Epithelial cell of proximal tubule (primary cell): ENCODE measurements around the gene RNGTT. TPM values are rescaled to one million over a fixed set of nuclear protein-coding genes. Genes with fewer than 3 reads are reported as not detected.

Experiments
- DNase-seq: peaks from one replicate; pipeline ENCODE4 v3.0.0-alpha.2; 2011; ENCODE audit warnings: low read depth
- H3K4me3 ChIP-seq: 2 replicates; pipeline ENCODE4 v1.5.1; 2011; ENCODE audit warnings: low read depth, mild to moderate bottlenecking, low read length
- total RNA-seq: library from RNA; depleted of rRNA; stranded (reverse); fragments of >200 nt; gene quantifications from 2 replicates; pipeline ENCODE4 v1.2.3, GENCODE V29; 2015
- TF ChIP-seq, protein P1 (sequence below): conservative IDR thresholded peaks from 2 replicates; pipeline ENCODE4 v1.5.1; 2012; ENCODE audit warnings: low read depth, mild to moderate bottlenecking, low read length

Gene RNGTT
- total RNA-seq, 1 donor from 2014 or later = 17.6 TPM

DNA sequence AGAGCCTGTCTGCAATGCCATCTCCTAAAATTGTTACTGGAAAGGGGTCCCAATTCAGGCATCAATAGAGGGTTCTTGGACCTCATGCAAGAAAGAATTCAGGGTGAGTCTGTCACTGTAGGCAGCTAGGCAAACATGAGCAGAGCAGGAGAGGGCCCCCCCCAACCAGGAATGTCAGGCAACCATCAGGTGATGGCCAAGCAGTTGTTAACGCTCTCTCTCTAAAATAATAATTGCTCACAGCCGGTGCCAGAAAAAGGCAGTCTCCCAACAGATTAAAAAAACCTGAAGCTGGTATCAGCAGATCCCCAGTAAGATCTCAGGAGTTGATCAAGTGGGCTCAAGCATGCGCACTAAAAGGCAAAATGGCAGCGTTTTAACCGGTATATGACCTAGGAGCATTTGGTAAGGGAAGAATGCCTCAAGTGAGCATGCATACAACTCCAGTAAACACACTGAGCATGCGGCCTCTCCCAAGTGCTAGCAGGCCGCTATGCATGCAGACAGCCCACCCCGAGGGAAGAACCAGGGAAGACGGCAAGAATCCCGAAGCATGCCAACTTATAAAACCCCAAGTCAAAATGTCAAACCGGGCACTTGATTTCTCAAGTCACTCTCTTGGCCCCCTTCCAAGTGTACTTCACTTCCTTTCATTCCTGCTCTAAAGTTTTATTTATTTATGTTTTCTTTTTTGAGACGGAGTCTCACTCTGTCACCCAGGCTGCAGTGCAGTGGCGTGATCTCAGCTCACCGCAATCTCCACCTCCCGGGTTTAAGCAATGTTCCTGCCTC, 44.0 kb upstream of the RNGTT start:
- H3K4me3 ChIP-seq = no peak overlapping the region
- DNase-seq = no peak
- TF ChIP-seq, protein P1, sequence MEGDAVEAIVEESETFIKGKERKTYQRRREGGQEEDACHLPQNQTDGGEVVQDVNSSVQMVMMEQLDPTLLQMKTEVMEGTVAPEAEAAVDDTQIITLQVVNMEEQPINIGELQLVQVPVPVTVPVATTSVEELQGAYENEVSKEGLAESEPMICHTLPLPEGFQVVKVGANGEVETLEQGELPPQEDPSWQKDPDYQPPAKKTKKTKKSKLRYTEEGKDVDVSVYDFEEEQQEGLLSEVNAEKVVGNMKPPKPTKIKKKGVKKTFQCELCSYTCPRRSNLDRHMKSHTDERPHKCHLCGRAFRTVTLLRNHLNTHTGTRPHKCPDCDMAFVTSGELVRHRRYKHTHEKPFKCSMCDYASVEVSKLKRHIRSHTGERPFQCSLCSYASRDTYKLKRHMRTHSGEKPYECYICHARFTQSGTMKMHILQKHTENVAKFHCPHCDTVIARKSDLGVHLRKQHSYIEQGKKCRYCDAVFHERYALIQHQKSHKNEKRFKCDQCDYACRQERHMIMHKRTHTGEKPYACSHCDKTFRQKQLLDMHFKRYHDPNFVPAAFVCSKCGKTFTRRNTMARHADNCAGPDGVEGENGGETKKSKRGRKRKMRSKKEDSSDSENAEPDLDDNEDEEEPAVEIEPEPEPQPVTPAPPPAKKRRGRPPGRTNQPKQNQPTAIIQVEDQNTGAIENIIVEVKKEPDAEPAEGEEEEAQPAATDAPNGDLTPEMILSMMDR = no peak

DNA sequence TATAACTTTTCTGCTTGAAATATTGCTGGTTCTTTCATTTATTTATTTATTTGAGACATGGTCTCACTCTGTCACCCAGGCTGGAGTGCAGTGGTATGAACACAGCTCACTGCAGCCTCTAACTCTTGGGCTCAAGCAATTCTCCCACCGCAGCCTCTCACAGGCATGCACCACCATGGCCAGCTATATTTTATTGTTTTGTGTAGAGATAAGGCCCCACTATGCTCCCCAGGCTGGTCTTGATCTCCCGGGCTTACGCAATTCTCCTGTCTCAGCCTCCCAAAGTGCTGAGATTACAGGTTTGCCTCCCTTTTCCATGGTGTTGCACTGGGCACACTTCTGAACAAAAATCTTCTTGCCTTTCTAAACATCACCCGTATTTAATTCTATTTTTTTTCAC, 39.1 kb upstream of the RNGTT start:
- no peak for DNase-seq
- H3K4me3 ChIP-seq = no peak overlapping the region
- TF ChIP-seq, protein P1 = no peak

DNA sequence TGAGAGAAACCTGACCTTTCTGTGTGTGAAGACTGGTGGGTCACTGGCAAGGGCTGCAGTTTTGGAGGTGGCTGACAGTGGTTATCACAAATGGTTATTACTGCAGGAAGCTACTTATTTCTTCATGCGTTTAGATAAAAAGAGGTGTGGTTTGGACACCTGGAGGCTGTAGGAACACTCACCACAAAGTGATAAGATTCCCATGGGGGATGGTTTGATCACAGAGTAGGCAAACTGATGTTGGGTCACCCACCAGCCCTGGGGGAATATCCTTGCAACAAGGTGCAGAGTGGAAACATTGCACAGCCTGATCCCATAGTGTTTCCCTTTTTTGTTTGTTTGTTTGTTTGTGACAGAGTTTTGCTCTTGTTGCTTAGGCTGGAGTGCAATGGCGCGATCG, 33.9 kb upstream of the RNGTT start:
- no peak overlapping the region for H3K4me3 ChIP-seq
- no peak for DNase-seq
- TF ChIP-seq, protein P1 = no peak

DNA sequence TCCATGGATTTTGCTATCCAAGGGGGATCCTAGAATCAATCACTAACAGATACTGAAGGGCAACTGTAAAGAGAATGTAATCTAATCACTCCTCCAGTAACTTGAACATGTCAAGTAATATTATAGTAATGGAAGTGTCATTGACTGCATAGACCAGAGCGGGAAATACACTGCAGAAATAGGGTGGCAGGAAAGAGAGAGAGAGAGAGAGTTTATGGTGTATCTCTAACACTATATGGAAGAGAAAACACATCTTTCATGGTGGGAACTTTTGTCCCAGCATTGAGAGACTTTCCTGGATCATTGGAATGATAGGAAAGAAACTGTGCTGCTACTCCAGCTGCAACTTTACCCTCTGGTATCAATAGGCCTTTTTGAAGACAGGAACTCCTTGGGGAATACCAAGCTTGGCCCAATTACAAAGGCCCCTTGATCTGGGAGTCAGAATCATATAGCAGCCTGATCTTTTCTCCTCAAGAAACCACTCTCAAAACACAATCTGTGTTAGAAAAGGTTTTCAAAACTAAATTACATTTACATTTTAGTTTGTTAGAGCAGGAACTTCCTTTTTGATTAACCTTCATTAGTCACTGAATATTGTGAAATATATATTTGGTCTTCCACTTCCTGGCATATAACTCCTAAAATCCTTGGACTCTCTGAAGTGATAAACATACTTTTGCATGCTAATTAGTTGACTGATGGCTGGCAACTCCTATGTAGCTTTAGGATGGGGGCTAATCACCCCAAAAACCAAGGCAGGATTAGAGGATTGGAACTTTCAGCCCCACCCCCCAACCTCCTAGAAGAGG, 29.5 kb upstream of the RNGTT start:
- no peak overlapping the region for H3K4me3 ChIP-seq
- DNase-seq = no peak
- TF ChIP-seq, protein P1 = no peak

- H3K4me3 ChIP-seq = no peak overlapping the region
- no peak for DNase-seq
- TF ChIP-seq, protein P1 = no peak
Measured at GRCh38 chr6:88989215-88989614, 25.8 kb upstream of the RNGTT start.

- DNase-seq = no peak
- no peak overlapping the region for H3K4me3 ChIP-seq
- TF ChIP-seq, protein P1 = no peak
Measured at GRCh38 chr6:88987922-88988321, 24.5 kb upstream of the RNGTT start.
